NOMO-1 (cell line): ENCODE measurements around the gene SRP9.
"Not testable (repeated sequence)": the region's sequence is repeated elsewhere in the genome, so short reads cannot be mapped to it uniquely, and the experiment has no call there.

Experiments
- DNase-seq, 2 experiments: peaks; one replicate each; lab custom pipeline; 2025; ENCODE audit not compliant: unreplicated experiment in 2 of 2; lab: John Stamatoyannopoulos, UW

The SRP9 gene

GRCh38 chr1:225835856-225836255, 58.2 kb downstream of the SRP9 start:
- DNase-seq: no peak

GRCh38 chr1:225836296-225836695, 58.7 kb downstream of the SRP9 start:
- DNase-seq: not testable (repeated sequence)

- no peak for DNase-seq
Measured at GRCh38 chr1:225838793-225839192, 61.2 kb downstream of the SRP9 start.
